K562 (cell line): ENCODE data around the gene MIX23. TPM values are rescaled to one million over a fixed set of nuclear protein-coding genes. Genes with fewer than 3 reads are reported as not detected.

Experiments
- ATAC-seq: fragments of 200-7000 bp; cut with Tn5 transposase; 3 replicates; pipeline ENCODE4 v1.9.1; 2020; ENCODE audit warnings: moderate library complexity
- BruUV-seq: library from RNA; stranded (reverse); fragments of 400-500 nt; replicated peaks from 2 replicates; lab custom pipeline; 2021; lab: Mats Ljungman, UMichigan
- CTCF ChIA-PET: fragments of 300-600 bp; formaldehyde crosslinking; extraction: SDS; loops from one replicate; lab custom pipeline; 2021; ENCODE audit warnings: low intra/inter-chr PET ratio; lab: Yijun Ruan, JAX
- POLR2A ChIA-PET: fragments of 300-600, 350-650 bp; sonication (Branson Sonifier 250); formaldehyde crosslinking; extraction: SDS; loops from one replicate; lab custom pipeline; 2021; ENCODE audit warnings: antibody characterized with exemption, inconsistent platforms; lab: Yijun Ruan, JAX
- DNase-seq, 4 experiments: peaks; one replicate each; pipeline versions ENCODE4 v3.0.0 to v3.0.0-alpha.2; 2011 to 2018; ENCODE audit warnings: low spot score in 3 of 4, mixed read lengths in 3 of 4; ENCODE audit errors: extremely low read depth in 1 of 4
- FAIRE-seq: peaks from 2 replicates; lab custom pipeline; 2011; peaks lifted over from hg19 to GRCh38; lab: Jason Lieb, UNC
- H2AFZ ChIP-seq: 2 replicates; pipeline ENCODE4 v1.6.0; 2011; ENCODE audit warnings: low read depth, low read length, control low read depth, inconsistent platforms
- H3K27ac ChIP-seq: fragments of 200-600 bp; 3 replicates; pipeline ENCODE4 v1.8.0; 2011; ENCODE audit warnings: low read depth, mild to moderate bottlenecking, control low read depth, inconsistent platforms, low read length, moderate library complexity, mixed read lengths; ENCODE audit errors: extremely low read depth
- H3K27me3 ChIP-seq, 2 experiments: fragments of 300-600 bp in 1 of 2; 2 replicates in 1 of 2; 3 replicates in 1 of 2; pipeline versions ENCODE4 v1.6.0 to v1.8.0; 2011; ENCODE audit warnings: inconsistent platforms in 2 of 2, low read length in 2 of 2, mild to moderate bottlenecking in 1 of 2, mixed read lengths in 1 of 2, moderate library complexity in 1 of 2; ENCODE audit not compliant: control insufficient read depth in 2 of 2, insufficient read depth in 2 of 2
- H3K36me3 ChIP-seq: fragments of 300-600 bp; 3 replicates; pipeline ENCODE4 v1.8.0; 2011; ENCODE audit warnings: mild to moderate bottlenecking, low read length, inconsistent platforms; ENCODE audit not compliant: control insufficient read depth, insufficient read depth
- H3K4me1 ChIP-seq, 2 experiments: fragments of 200-600 bp in 1 of 2; replicated peaks in 1 of 2; 2 replicates in 1 of 2; 3 replicates in 1 of 2; pipeline versions ENCODE4 v1.5.1 to v1.8.0; 2011; ENCODE audit warnings: inconsistent platforms in 2 of 2, low read length in 2 of 2, mild to moderate bottlenecking in 1 of 2, mixed read lengths in 1 of 2, moderate library complexity in 1 of 2; ENCODE audit not compliant: control insufficient read depth in 2 of 2, insufficient read depth in 2 of 2
- H3K4me2 ChIP-seq: 2 replicates; pipeline ENCODE4 v1.6.1; 2011; ENCODE audit warnings: low read length, control low read depth, inconsistent platforms, mixed read lengths; ENCODE audit not compliant: insufficient read depth
- H3K4me3 ChIP-seq: fragments of 200-600 bp; sonication (generic), shearing (Covaris generic); 2 replicates; pipeline ENCODE4 v1.5.1; 2016; ENCODE audit warnings: control low read depth, inconsistent platforms
- H3K79me2 ChIP-seq: fragments of 200-600 bp; 3 replicates; pipeline ENCODE4 v1.8.0; 2011; ENCODE audit warnings: low read length, inconsistent platforms; ENCODE audit not compliant: control insufficient read depth, insufficient read depth
- H3K9ac ChIP-seq, 2 experiments: 2 replicates each; pipeline versions ENCODE4 v1.6.0 to v1.6.1; 2011; ENCODE audit warnings: low read depth in 2 of 2, low read length in 2 of 2, control low read depth in 1 of 2, inconsistent platforms in 1 of 2, mild to moderate bottlenecking in 1 of 2, mixed read lengths in 1 of 2; ENCODE audit not compliant: insufficient read depth in 1 of 2
- H3K9me1 ChIP-seq: one replicate; pipeline ENCODE4 v1.6.0; 2011; ENCODE audit warnings: inconsistent platforms, mild to moderate bottlenecking, low read length, moderate library complexity; ENCODE audit not compliant: control insufficient read depth, insufficient read depth
- H3K9me3 ChIP-seq: replicated peaks from 2 replicates; pipeline ENCODE4 v1.5.1; 2011; ENCODE audit warnings: low read depth, low read length, inconsistent platforms; ENCODE audit not compliant: control insufficient read depth, insufficient read depth
- H4K20me1 ChIP-seq: replicated peaks from 2 replicates; pipeline ENCODE4 v1.6.1; 2011; ENCODE audit warnings: low read length, inconsistent platforms, mixed read lengths; ENCODE audit not compliant: control insufficient read depth, insufficient read depth
- ELK3 ChIP-seq: fragments of 450-650 bp; formaldehyde crosslinking; IDR thresholded peaks from 2 replicates; pipeline ENCODE4 v1.4.0; 2020; ENCODE audit warnings: mild to moderate bottlenecking
- EP300 ChIP-seq: IDR thresholded peaks from 2 replicates; pipeline ENCODE4 v1.6.1; 2012; ENCODE audit warnings: low read length, improper control_type of control experiment
- KLF1 ChIP-seq: fragments of 450-650 bp; IDR thresholded peaks from 2 replicates; pipeline ENCODE4 v1.6.1; 2016; ENCODE audit warnings: missing genetic modification characterization, missing compliant biosample characterization
- ZNF212 ChIP-seq: fragments of 450-650 bp; formaldehyde crosslinking; IDR thresholded peaks from 2 replicates; pipeline ENCODE4 v1.4.0; 2020; ENCODE audit warnings: mild to moderate bottlenecking
- ZNF280B ChIP-seq: fragments of 250-450 bp; sonication (Bioruptor Pico); IDR thresholded peaks from 2 replicates; pipeline ENCODE4 v1.5.1; 2021; ENCODE audit warnings: mild to moderate bottlenecking
- ZZZ3 ChIP-seq: fragments of 450-650 bp; IDR thresholded peaks from 2 replicates; pipeline ENCODE4 v1.6.1; 2016; ENCODE audit warnings: antibody characterized with exemption, mild to moderate bottlenecking, moderate library complexity
- whole genome bisulfite sequencing: fragments of 100-300 bp; shearing (Covaris generic); methylation state at CpG from one replicate; pipeline ENCODE4 v1.1.6; 2016; ENCODE audit warnings: low coverage, mixed read lengths; ENCODE audit not compliant: insufficient coverage; ENCODE audit errors: missing lambda C conversion rate; 5-methylcytosine and 5-hydroxymethylcytosine counted together
- in situ Hi-C: fragments of 300-500 bp; cut with MboI; formaldehyde crosslinking; loops from 4 replicates; pipeline ENCODE4 v1.15.0; 2018; ENCODE audit warnings: inconsistent platforms, mixed read lengths
- intact Hi-C: fragments of 100-400 bp; cut with micrococcal nuclease; formaldehyde crosslinking; loops from 2 replicates; pipeline ENCODE4 v1.14.2; 2022
- polyA plus RNA-seq, 8 experiments: library from polyadenylated mRNA; depleted of rRNA in 4 of 8; stranded (reverse) in 5 of 8; unstranded in 3 of 8; fragments of >200 nt; fragmentation: Nextera tagmentation in 2 of 8; fragmentation: Illumina TruSeq in 1 of 8; extraction: Ambion mirVana in 2 of 8; extraction: Trizol in 1 of 8; gene quantifications; 2 replicates each; pipeline versions ENCODE4 v1.2.1 to v1.2.3, GENCODE V29; 2011 to 2014; ENCODE audit warnings: inconsistent platforms in 1 of 8, missing spikeins in 1 of 8
- total RNA-seq, 7 experiments: library from RNA; depleted of rRNA in 6 of 7; stranded (reverse); fragments of >200 nt in 6 of 7; fragmentation: Illumina TruSeq in 2 of 7; extraction: Trizol in 2 of 7; gene quantifications; 2 replicates each; pipeline versions ENCODE4 v1.2.1 to v1.2.3, GENCODE V29; 2011 to 2021; ENCODE audit warnings: low replicate concordance in 1 of 7

MIX23 gene
- total and polyA plus RNA-seq, 9 of the 15 experiments (the other 6 are each of a cell fraction or from before 2014, with no cell fraction given), result 45.5 to 185 (median 106) TPM

GRCh38 chr3:122409446-122409845 lies 26.4 kb upstream of the MIX23 start:
- Histone ChIP-seq H3K79me2 (peaks cover 12% of the 10 kb centered on the region; the same call in 2 of the 3 replicates), H3K4me2 (no peak overlapping the region; the same call in 1 of the 2 replicates), H4K20me1 (no peaks in the 10 kb centered on the region; the same call in 1 of the 2 replicates)
- no TSS peak for BruUV-seq
- ATAC-seq, result no peak
- DNase-seq, result no peak
- TF ChIP-seq KLF1, result no peak
- TF ChIP-seq ELK3, result no peak
- no peak for TF ChIP-seq ZNF212 (CRISPR knock-in tag)
- no peak for TF ChIP-seq ZZZ3
- TF ChIP-seq EP300, result no peak
- no peak for TF ChIP-seq ZNF280B (CRISPR knock-in tag)
- TF ChIP-seq, all 486 proteins: peak for 0
- H2AFZ ChIP-seq, result no peak overlapping the region
- 48% methylated on average over 6 of the region's 6 CpGs for WGBS
- no peaks in the 10 kb centered on the region for H3K9me3 ChIP-seq
- in situ Hi-C loops (no loop called here), intact Hi-C loops (no loop called here)
- H3K4me3 ChIP-seq, result no peak overlapping the region
- no peaks in the 10 kb centered on the region for H3K27me3 ChIP-seq
- H3K9me1 ChIP-seq, result no peaks in the 10 kb centered on the region
- POLR2A ChIA-PET, result interaction anchor here (0.8 kb wide), 1 partner anchor 17 kb away, joined by 3 read pairs; no protein-coding TSS in a partner anchor
- H3K27ac ChIP-seq, result no peak overlapping the region; the same call in 2 of the 3 replicates
- no peak for FAIRE-seq
- peaks cover 85% of the 10 kb centered on the region for H3K36me3 ChIP-seq
- CTCF ChIA-PET, result no interaction called here
- no peak overlapping the region for H3K9ac ChIP-seq
- H3K4me1 ChIP-seq, result no peaks in the 10 kb centered on the region; a peak in 3 of 5 replicates
